ENCODE data around the gene CRLF1. TPM values are rescaled to one million over a fixed set of nuclear protein-coding genes. Genes with fewer than 3 reads are reported as not detected.

The CRLF1 gene
- total RNA-seq, 1 experiment from 2014 or later, result 16.2 TPM

DNA sequence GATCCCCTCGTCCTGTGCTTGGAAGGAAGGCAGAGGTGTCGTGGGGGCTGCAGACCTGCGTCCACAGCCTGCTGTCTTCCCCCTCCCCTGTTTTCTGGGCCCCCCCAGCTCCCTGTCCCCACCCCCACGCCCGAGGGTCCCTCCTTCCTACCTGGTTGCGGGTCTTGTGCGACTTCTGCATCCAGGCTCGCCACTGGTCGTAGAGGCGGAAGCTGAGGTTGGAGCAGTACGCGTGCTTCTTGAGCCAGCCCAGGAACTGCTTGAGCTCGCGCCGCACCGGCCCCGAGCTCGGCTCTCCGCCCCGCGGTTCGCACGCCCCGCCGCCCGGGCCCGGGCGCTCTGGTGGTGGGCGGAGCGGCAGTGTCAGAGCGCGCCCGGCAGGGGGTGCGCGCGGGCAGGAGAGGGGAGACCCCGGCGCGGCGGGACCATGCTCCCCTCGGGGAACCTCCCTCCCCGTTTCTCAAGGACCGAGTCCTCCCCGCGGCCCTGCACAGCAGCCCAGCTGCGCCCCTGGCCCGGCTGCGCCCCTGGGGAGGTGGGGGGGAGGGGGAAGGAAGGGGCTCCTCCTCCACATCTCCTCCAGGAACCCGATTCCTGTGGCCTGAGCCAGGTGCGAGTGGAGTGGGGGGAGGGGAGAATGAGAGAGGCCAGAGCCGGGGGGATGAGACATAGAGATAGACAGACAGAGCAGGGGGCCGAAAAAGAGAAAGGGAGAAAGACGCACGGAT is 12.3 kb downstream of the CRLF1 start:
- H3K79me1 ChIP-seq (ENCODE audit: insufficient read depth, low read depth, low read length, poor library complexity, severe bottlenecking), result no peaks in the 10 kb centered on the region
- H3K27ac ChIP-seq (ENCODE audit: insufficient read length, low read depth, low read length), result no peak overlapping the region
- H3K79me2 ChIP-seq (ENCODE audit: insufficient read depth, low read length), result no peaks in the 10 kb centered on the region
- whole genome bisulfite sequencing (ENCODE audit: extremely low coverage, insufficient read length, low lambda C conversion rate), result no CpG with 5 or more reads among the region's 54 CpGs
- H2AK5ac ChIP-seq (ENCODE audit: insufficient read length, low read length), result no peak overlapping the region
- H4K5ac ChIP-seq (ENCODE audit: insufficient read length, low read depth, low read length), result no peak overlapping the region
- no peak overlapping the region for H2BK20ac ChIP-seq (ENCODE audit: low read depth, low read length, poor library complexity, severe bottlenecking)
- H3K23ac ChIP-seq (ENCODE audit: insufficient read length, low read depth, low read length), result no peak overlapping the region
- peak overlapping the region; percentile 77; the same call in 1 of the 2 replicates for H3K14ac ChIP-seq (ENCODE audit: insufficient read depth, low read length)
- Mint-ChIP-seq H3K9me3 (no peaks in the 10 kb centered on the region; a peak in 1 of 5 replicates), H3K27ac (peak overlapping the region; percentile 70 to 74 (median 73)), H3K36me3 (ENCODE audit: insufficient read depth in 1 of 3, low read depth in 3 of 3) (peaks cover 3 to 16% (median 5%) of the 10 kb centered on the region in 3 experiments; a peak in 5 of 7 replicates), H3K27me3 (ENCODE audit: low read depth) (peaks cover 21% of the 10 kb centered on the region), H3K4me1 (peaks cover 41 to 50% of the 10 kb centered on the region in 2 experiments), H3K4me3 (peak overlapping the region; percentile 56 to 82)
- peak; percentile 83 for DNase-seq
- H3K4ac ChIP-seq (ENCODE audit: low read depth, low read length), result no peak overlapping the region
- H4K91ac ChIP-seq (ENCODE audit: insufficient read length, low read depth, low read length), result no peak overlapping the region
- peaks cover 8% of the 10 kb centered on the region; the same call in 1 of the 2 replicates for H3K4me1 ChIP-seq (ENCODE audit: insufficient read depth, low read length)
- H3T11ph ChIP-seq (ENCODE audit: low read length), result no peak overlapping the region
- H3K27me3 ChIP-seq (ENCODE audit: insufficient read depth, low read length), result no peaks in the 10 kb centered on the region
- H2BK5ac ChIP-seq (ENCODE audit: insufficient read length, low read length), result no peak overlapping the region
- H3K18ac ChIP-seq (ENCODE audit: insufficient read length, low read depth, low read length), result peak overlapping the region; percentile 80
- H3K56ac ChIP-seq (ENCODE audit: insufficient read length, low read depth, low read length), result no peak overlapping the region
- no peak overlapping the region for H4K8ac ChIP-seq (replicated peaks; ENCODE audit: insufficient read length, low read depth, low read length)
- H3K4me2 ChIP-seq (ENCODE audit: insufficient read depth, insufficient read length, low read length), result peak overlapping the region; percentile 77
- H3K23me2 ChIP-seq (ENCODE audit: insufficient read length, low read depth, low read length, poor library complexity, severe bottlenecking), result peaks cover 20% of the 10 kb centered on the region
- TF ChIP-seq, protein P1, sequence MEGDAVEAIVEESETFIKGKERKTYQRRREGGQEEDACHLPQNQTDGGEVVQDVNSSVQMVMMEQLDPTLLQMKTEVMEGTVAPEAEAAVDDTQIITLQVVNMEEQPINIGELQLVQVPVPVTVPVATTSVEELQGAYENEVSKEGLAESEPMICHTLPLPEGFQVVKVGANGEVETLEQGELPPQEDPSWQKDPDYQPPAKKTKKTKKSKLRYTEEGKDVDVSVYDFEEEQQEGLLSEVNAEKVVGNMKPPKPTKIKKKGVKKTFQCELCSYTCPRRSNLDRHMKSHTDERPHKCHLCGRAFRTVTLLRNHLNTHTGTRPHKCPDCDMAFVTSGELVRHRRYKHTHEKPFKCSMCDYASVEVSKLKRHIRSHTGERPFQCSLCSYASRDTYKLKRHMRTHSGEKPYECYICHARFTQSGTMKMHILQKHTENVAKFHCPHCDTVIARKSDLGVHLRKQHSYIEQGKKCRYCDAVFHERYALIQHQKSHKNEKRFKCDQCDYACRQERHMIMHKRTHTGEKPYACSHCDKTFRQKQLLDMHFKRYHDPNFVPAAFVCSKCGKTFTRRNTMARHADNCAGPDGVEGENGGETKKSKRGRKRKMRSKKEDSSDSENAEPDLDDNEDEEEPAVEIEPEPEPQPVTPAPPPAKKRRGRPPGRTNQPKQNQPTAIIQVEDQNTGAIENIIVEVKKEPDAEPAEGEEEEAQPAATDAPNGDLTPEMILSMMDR (conservative IDR thresholded peaks at IDR 0.05), result peak; percentile 80
- peak overlapping the region; percentile 39 for H3K9ac ChIP-seq (ENCODE audit: extremely low read depth, insufficient read length, low read length)
- no peak overlapping the region for H2BK120ac ChIP-seq (ENCODE audit: low read depth, low read length, poor library complexity, severe bottlenecking)
- no peaks in the 10 kb centered on the region for H3K9me3 ChIP-seq (ENCODE audit: control insufficient read depth, low read depth, low read length)
- H2BK15ac ChIP-seq (ENCODE audit: low read depth, low read length), result no peak overlapping the region
- H2AFZ ChIP-seq (ENCODE audit: low read length), result no peak overlapping the region
- no peaks in the 10 kb centered on the region for H4K20me1 ChIP-seq (ENCODE audit: control insufficient read depth, insufficient read depth, insufficient read length)
- no peak overlapping the region for H2BK12ac ChIP-seq (ENCODE audit: insufficient read length, low read depth, low read length)

All from H9 (cell line).